Stimulated activated CD8-positive, alpha-beta memory T cell treated with anti-CD3 and anti-CD28 coated beads, Interleukin-2, amount 100 ng/mL, for 48 hours (primary cell): ENCODE data around the gene USP6.
"Not testable (repeated sequence)": the region's sequence is repeated elsewhere in the genome, so short reads cannot be mapped to it uniquely, and the experiment has no call there.

Experiments used
- DNase-seq, 2 donors: peaks; one replicate each; pipeline ENCODE4 v3.0.0-alpha.2; 2020; ENCODE audit warnings: low read depth in 2 of 2

USP6 gene

GRCh38 chr17:5122056-5122455 lies 6.2 kb downstream of the USP6 start:
- DNase-seq, result not testable (repeated sequence)

DNA sequence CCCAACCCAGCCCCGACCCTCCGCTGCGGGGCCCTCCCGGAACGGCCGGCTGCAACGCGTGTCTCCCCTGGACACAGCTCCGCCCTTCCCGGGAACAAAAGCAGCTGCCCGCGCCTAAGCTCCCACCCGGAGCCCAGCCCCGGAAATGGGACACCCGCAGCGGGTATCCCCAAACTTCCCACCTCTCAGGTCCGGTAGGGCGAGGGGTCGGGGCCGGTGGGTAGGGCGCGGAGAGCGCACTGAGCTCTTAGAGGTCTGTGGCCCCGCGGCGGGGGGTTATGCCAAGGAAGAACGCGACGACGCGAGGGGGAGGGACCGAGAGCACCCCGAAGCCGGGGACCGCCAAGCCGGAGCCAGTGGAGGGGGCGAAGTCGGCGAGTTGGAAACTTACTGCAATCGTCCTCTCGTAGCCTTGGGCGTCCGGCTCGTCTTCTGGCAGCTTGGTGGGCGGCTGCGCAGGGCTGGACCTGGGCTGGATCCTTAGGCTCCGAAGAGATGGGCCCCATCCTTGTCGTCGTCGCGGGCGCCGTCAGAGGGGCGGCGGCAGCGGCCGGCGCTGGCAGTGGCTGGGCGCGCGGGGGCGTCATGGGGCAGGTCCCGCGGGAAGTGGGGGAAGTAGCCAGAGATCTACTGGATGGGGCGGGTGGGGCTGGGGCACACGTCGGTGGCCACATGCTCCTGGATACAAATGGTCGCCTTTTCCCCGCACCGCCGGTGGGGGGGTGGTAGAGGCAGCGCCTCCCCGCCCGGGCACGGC lies 6.9 kb downstream of the USP6 start:
- DNase-seq, result no peak

- DNase-seq, result no peak
These were observed 7.7 kb downstream of the USP6 start for GRCh38 chr17:5123343-5124124.

DNA sequence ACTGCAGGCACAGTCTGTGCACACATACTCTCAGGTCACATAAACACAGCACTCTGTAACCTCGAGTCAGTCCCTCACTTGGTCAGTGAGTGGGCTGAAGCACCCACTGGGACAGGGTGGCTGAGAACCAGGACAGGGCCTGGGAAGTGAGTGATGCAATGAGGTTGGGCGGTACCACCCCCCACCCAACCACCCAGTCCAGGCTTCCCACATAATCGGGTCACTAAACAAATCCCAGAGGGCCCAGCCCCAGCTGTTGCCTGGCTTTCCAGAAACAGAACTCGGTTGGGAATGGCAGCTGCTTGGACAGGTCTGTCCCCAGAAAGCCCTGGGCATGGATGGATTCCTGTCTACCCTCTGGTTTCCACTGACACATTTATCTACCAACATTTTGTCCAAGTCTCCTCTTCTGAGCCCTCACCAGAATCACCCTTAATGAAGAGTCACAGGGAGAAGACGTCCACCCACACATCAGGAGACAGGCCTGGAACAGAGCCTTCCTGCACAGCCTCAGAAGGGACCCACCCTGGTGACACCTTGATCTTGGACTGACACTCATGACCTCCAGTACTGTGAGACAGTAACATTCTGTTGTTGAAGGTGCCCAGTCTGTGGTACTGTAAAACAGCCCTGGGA lies 8.4 kb downstream of the USP6 start:
- not testable (repeated sequence) for DNase-seq

GRCh38 chr17:5124896-5125295 lies 9.1 kb downstream of the USP6 start:
- DNase-seq, result not testable (repeated sequence)

DNA sequence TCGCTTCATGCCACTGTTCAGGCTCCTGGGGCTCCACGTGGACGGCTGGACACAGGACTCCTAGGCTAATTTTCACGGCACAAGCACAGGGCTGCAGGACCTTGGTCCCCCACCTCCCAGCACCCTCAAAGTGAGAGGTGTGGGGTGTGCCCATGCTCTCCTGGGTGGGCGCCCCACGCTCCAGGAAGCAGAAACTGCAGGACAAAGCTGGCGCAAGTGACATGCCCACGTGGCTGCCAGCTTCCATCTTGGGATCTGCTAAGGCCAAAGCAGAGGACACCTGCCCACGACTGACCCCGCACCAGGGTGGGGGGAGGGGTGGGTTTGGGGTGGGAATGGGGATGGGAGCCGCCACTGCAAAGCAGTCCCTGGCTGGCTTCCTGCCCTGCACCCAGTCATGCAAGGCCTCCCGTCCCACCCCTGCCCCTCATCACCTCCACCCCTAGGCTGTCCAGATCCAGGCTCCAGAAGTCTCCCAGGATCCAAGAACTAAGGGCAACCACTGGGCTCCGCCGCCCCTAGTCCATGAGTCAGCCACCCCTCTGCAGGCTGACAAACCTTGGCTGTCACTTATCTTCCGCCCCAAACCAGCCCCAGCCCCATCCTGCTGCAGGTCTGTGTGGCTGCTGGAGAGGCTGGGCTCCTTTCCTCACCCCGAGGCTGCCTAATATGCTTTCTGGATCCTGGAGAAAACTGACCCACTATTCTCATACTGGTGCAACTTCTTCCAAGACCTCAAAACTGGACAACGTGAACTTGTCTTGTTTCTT lies 11.1 kb downstream of the USP6 start:
- DNase-seq, result no peak

DNA sequence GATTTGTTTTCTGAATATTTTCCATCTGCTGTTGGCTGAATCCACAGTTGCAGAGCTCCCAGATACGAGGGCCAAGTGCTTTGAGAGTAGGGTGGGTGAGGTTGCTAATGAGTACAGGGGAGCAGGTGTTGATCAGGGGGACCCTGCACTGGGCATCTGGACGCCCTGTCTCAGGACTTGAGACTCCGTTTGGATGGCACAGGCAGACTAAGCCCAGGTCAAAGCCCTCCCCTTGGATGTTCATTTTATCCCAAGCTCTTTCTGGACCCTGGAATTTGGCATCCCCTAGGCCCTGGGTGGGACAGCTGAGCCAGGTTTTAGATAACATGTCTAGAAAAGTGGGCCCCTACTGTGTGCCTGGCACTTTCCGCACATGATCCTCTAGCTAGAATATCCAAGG lies 12.1 kb downstream of the USP6 start:
- no peak for DNase-seq

DNA sequence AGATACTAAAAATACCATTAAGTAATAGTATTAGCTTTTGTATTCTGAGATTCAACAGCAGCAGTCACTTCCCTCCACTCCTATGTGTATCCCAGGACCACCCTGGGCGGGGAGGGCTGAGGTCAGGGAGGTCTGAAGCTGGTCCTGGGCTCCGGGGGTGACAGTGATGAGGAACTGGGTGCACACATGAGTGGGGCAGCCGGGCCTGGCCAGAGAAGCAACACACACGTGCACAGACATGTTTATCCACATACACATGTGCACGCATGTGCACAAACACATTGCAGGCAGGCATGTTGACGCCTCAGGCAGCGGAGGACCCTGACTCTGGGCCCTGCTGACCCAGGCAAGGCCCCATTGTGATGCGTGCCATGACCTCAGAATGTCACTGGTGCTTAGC lies 12.6 kb downstream of the USP6 start:
- not testable (repeated sequence) for DNase-seq

GRCh38 chr17:5128905-5129535 lies 13.2 kb downstream of the USP6 start:
- no peak for DNase-seq

GRCh38 chr17:5129770-5130169 lies 13.9 kb downstream of the USP6 start:
- not testable (repeated sequence) for DNase-seq

- DNase-seq, result not testable (repeated sequence)
These were observed 14.4 kb downstream of the USP6 start for GRCh38 chr17:5130261-5130660.

GRCh38 chr17:5130687-5131086 lies 14.9 kb downstream of the USP6 start:
- DNase-seq, result not testable (repeated sequence)

DNA sequence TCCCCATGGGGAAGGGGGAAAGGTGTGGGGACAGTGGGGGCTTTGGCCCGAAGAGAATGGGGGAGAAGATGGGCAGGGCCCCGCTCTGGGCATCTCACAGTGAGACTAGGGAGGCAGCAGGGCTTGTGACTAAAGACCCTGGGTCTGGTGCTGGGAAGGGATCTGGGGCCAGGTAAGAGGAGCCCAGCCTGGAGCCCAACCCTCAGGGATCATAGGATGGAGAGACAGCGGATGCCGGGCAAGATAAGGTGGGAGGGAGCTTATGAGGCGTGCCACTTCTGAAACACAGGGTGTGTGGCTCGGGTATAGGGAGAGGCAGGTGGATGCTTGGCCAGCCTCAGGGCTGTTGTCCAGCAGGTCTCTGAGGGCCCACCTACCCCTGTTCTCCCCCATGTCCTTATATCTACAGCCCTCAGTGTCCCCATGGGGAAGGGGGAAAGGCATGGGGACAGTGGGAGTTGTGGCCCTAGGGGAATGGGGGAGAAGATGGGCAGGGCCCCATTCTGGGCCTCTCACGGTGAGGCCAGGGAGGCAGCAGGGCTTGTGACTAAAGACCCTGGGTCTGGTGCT lies 15.4 kb downstream of the USP6 start:
- no peak for DNase-seq

GRCh38 chr17:5131799-5132502 lies 16.1 kb downstream of the USP6 start:
- not testable (repeated sequence) for DNase-seq

GRCh38 chr17:5132503-5133225 lies 16.8 kb downstream of the USP6 start:
- DNase-seq, result not testable (repeated sequence)

DNA sequence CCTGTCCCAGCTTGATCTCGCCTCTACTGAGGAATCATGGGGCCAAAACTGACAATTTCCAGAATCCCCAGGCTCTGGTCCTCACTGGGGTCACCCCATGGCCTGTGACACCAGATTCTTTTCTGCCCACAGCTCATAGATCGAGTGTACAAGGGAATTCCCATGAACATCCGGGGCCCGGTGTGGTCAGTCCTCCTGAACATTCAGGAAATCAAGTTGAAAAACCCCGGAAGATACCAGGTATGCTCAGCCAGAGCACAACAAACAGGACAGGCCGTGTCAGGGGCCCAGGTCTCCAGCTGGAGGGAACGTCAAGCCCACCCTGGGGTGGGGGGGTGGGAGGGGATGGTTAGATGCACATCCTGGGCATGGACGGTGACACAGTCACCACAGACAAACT lies 17.5 kb downstream of the USP6 start:
- no peak for DNase-seq

- not testable (repeated sequence) for DNase-seq
These were observed 18.1 kb downstream of the USP6 start for GRCh38 chr17:5133961-5134360.

- DNase-seq, result not testable (repeated sequence)
These were observed 18.7 kb downstream of the USP6 start for GRCh38 chr17:5134571-5134970.

- not testable (repeated sequence) for DNase-seq
These were observed 19.4 kb downstream of the USP6 start for GRCh38 chr17:5135131-5135712.
